ENCODE results near the gene GNAS.

Gene GNAS

DNA sequence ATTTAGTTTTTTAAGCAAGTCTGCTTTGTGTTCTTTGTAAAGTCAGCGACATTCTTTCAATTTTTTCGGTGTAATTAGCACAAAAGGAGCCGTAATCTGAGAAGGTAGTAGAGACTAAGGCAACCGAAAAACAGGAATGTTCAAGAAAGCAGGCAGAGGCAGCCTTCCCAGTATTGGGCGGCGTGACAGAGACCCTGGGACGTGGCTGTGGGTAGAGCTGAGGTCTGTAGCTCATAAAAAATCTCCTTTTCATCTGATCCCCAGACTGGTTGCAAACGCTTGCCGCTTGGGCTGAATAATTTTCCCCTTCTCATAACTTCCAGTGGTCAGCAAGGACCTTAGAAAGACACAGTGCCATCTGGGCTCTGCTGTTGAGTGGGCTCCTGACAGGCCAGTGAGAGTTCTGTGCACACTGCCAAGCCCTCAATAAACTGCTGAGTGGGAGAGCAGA is 30.8 kb downstream of the GNAS start:
- DNase-seq: no peak

DNA sequence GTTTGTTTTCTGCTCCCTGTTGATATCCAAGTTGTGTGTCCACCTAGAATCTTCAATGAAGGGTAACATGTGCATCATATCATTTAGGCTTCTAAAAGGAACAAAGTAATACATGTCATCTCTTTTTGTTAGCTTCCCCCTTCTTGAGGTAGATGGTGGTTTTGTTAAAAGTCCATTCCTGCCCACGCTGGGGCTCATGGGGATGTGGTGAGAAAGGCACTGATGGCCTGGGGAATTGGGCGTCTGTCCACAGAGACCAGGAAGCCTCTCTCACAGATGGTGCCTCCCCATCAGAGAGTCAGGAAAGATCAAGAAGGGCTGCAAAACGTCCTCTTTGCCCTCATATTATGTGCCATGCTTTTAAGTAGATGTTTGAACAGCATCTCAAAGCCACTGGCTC is 32.5 kb downstream of the GNAS start:
- DNase-seq: no peak

DNA sequence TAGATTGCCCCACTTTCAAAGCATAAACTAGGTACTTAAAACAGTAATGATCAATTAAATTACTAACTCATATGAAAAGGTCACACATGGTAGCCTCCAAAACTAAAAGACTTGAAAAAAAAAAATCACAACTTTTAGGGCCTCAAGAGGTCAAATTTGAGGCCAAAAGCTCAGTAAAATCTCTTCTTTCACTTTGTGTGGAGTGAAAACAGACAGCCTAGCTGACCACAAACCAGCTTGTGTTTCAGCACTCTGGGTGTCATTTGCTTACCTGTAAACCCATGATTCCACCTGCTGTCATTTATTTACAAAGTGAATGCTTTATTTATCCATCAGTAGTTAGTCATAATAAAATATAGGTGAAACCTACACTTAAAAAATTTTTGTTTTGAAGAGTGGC is 34.0 kb downstream of the GNAS start:
- DNase-seq: no peak

DNA sequence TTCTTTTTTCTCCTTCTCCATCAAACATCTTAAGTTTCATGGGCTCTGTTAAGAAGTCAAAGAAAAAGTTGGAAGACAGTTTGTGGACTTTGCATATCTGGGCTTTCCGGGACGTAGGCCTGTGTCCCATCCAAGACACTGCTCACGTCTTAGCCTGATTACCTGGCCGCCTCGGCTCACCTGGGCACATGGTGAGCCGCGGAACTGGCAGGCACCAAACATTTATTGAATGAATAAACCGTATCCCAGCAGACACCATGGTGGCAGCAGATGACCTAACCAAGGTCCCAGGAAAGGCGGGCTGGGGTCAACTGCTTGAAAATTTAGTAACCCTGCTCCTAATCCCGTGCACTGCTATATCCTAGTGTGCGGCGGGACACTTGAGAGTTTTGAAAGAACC is 35.6 kb downstream of the GNAS start:
- no peak for DNase-seq

DNA sequence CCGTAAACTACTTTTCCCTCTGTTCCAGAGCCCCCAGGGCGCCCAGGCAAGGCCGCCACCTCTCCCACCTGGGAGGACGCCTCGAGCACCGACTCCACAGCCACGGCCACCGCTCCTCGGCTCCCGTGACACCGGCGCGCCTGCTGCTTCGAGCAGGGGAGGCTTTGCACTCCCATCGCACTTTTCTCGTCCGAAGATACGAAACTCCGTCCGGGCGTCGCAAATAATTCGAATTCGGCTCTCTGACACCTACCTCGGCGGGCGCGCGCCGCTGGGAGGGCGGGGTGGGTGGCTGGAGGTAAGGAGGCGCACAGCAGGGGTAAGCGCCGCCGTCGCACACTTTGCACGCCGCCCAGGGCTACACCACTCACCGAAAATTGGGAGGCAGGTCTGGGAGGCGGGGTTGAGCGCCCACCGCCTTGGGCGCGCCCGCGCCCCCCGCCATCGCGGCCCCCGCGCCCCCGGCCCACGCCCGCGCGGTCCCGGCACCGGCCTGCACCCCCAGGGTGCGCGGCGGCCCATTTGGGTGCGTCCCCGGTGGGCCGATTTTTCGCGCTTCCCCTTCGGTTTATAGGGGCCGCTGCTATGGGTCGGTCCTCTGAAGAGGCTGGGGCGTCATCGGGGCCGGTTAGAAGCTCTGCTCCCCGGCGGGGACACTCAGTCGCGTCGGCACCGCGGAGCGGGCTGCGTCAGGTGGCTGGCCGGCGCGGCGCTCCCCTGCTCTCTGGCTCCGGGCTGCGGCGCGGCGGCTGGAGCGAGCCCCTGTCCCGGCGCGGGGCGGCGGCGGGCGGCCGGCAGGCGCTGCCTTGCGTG is 36.2 kb downstream of the GNAS start:
- DNase-seq: no peak

DNA sequence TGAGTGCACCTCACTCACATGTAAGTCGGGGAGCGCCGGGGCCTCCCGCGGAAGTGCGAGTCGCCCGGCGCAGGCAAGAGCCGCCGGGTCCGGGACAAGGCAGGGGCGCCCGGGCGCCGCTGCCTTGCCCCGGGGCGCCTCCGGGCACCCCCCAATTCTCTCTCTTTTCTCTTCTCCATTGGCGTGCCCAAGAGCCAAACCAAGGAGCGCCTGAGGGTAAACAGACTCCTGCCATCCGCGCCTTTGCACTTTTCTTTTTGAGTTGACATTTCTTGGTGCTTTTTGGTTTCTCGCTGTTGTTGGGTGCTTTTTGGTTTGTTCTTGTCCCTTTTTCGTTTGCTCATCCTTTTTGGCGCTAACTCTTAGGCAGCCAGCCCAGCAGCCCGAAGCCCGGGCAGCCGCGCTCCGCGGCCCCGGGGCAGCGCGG is 36.8 kb downstream of the GNAS start:
- DNase-seq: no peak

DNA sequence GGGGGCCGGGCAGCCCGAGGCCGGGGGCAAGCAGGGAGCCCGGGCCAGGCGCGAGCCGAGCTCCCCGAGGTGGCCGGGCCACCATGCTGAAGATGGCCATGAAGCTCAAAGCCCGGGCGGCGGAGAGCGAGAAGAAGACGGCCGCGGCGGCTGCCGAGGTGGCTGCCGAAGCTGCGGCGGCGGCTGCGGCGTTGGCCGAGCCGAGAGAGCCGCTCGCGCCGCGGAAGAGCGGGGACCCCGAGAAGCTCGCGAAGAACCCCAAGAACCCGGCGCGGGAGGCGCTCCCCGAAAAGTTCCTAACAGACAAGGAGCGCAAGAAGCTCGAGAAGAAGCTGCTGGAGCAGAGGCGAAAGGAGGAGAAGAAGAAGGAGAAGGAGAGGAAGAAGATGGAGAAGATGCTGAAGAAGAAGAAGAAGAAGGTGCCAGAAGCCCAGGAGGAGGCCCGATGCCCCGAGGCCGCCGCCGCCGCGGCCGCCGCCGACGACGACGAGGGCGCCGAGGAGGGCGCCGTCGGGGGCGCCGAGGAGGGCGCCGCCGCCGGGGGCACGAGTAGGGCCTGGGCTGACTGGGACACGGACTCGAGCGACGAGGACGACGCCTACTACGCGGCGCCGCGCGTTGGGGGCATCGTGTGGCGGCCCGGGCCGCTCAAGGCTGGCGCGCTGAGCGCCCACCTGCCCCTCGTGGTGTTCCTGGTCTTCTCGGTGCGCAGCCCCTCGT is 37.4 kb downstream of the GNAS start:
- no peak for DNase-seq

DNA sequence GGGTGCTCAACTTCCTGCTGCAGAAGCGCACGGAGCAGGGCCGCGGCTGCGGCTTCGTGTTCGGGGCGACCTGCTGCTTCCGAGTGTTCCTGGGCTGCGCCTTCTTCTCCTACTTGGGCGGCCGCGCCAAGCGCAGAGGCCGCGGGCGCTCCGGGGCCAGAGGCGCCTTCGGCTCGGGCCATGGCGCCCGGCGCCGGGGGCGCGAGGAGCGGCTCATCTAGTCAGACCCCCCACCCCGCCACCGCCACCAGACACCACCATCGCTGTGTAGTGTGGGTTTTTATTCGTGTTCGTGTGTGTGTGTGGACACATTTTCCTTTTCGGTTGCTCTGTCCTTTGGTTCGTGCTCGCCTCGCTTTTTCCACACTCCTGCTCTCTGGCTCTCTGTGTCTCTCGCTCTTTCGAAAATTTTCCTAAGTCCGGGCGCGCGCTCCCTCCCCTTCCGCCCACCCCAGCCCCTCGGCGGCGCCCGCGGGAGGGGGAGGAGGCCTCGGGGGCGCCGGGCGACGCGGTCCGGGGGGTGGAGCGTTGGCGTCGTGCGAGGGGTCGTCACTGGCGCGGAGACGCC is 38.1 kb downstream of the GNAS start:
- no peak for DNase-seq

DNA sequence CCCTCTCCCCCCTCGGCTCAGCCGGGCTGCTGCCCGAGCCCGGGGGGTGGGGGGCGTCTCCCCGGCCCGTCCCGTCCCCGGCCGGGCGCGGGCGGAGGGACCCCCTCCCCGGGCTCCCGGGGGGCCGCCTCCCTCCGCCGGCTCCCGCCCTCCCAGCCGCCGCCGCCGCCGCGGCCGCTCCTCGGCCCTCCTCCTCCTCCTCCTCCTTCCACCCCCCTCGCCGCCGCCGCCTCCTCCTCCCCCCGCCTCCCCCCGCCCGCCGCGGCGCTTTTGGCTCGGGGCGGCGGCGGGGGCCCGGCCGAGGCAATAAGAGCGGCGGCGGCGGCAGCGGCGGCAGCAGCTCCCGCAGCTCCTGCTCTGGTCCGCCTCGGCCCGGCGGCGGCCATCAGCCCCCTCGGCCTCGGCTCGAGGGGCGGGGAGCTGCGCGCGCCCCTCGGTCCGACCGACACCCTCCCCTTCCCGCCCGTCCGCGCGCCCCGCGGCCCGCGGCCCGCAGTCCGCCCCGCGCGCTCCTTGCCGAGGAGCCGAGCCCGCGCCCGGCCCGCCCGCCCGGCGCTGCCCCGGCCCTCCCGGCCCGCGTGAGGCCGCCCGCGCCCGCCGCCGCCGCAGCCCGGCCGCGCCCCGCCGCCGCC is 38.7 kb downstream of the GNAS start:
- DNase-seq: no peak

DNA sequence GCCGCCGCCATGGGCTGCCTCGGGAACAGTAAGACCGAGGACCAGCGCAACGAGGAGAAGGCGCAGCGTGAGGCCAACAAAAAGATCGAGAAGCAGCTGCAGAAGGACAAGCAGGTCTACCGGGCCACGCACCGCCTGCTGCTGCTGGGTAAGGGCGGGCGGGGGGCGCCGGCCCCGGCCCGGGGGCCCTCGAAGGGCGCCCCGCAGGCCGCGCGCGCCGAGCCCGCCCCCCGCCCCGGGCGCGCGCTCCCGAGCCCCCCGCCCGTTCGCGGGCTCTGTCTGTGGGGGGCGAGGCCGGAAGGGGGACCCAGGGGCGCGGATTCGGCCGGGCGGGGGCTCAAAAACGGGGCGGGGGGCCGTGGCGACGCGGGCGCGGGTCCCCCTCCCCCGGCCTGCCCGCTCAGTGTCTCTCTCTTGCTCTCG is 39.2 kb downstream of the GNAS start:
- no peak for DNase-seq

DNA sequence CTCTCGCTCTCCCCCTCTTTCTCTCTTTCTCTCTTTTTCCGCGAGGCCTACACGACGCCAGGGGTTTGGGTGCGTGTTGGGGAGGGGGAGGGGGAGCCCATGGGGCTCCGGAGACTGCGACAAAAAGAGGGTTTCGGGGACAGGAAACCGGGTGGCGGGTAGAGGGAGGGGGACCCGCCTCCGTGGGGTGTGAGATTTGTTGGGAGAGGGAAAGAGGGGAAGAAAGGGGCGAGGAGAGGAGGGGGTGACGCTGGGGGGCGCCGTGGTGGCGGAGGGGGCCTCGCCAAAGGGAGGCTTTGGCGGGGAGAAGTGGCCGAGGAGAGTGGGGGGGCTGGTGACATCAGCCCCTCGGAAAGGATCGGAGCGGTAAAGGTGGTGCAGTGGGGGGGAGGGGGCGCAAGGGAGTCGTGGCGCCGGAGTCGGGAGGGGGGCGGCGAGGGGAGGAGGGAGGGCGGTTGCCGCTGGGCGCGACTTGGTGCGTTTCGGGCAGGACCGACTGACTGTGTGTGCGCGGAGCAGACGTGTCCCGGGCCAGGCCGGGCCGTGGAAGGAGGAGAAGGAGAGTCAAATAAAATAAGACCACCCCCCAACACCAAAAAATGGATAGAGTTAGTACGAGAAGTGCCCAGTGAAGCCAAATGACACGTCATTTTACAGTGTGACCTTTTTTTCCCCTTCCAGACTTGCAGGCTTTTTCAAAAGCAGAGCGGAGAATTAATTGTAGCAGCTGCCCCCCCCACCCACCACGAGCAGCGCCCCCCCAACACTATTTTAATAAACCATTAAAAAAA is 39.8 kb downstream of the GNAS start:
- DNase-seq: no peak

DNA sequence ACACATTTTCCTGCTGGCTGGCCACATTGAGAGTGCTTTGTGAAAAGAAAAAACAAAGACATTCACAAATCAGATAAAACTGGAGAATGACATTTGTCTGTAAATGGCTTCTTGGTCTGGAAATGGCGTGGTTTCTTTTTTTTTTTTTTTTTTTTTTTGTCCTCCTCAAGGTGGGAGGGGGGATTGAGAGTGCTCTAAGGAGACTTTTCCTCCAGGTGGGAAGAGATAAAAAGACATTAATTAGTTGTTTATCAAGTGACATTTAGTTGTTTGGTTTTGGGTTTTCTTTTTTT is 40.4 kb downstream of the GNAS start:
- no peak for DNase-seq

DNA sequence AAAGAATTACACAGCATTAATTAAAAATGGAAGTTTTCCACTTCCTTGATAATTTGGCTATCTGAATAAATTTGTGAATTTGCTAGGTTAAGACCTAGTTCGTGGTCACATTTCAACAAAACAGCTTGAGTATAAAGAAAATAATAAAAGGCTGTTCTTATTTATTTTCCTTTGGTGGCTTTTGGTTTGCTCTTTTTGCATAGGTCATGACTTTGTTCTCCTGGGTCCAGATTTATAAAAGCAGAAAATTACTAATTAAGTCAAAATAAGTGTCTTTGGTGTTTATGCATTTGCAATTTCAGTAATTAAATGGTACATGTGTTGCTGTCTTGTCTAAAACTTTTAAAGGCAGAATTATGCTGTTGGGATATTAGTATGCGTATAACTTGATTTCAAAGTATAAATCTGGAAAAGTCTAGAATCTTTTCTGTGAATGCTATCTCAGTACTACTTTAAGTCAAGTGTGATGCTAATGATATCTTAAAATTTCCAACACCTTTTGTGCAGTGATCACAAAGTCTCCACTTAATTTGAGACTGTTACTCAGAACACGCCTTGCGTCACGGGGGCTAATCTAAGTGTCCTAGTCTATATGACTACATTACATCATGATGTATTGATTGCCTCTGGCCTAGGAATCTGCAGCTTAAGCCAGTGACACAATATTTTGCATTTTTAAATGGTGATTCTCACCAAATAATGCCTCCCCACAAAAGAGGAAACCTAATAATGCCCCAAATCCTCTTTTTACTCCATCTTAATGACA is 41.0 kb downstream of the GNAS start:
- DNase-seq: no peak

DNA sequence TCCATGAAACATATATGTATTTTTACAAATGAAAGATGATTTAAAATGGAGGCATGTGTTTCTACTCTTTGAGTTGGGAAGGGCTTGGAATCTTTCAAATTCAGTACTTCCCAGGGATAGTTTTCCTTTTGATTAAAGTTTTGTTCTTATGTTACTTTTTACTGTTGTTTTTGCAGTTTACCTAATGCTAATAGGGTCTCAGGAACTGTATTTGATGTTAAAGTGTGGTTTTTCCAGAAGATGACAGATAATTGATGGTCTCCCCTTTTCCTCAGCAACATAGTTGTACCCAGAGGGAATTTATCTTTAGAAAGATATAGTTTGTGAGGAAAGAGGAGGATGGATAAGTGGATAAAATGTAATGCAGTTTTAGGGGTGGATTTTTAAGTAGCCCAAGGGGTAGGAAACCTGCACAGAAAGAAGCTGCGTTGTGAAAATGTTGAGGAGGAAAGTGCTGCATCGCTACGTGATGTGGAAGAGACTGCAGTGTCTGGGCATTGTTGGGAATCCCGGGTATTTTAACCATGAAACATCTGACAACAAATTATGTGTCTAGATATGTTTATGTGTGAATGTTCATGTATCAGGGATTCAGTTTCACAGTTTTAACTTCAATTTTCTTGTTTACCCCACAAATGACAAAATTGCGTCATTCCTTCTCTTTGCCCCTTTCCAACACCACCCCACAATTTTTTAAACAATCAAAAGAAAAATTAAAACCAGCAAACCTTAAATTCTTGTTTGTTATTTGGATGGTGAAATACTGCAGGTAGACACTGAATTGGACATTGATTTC is 42.3 kb downstream of the GNAS start:
- DNase-seq: no peak

DNA sequence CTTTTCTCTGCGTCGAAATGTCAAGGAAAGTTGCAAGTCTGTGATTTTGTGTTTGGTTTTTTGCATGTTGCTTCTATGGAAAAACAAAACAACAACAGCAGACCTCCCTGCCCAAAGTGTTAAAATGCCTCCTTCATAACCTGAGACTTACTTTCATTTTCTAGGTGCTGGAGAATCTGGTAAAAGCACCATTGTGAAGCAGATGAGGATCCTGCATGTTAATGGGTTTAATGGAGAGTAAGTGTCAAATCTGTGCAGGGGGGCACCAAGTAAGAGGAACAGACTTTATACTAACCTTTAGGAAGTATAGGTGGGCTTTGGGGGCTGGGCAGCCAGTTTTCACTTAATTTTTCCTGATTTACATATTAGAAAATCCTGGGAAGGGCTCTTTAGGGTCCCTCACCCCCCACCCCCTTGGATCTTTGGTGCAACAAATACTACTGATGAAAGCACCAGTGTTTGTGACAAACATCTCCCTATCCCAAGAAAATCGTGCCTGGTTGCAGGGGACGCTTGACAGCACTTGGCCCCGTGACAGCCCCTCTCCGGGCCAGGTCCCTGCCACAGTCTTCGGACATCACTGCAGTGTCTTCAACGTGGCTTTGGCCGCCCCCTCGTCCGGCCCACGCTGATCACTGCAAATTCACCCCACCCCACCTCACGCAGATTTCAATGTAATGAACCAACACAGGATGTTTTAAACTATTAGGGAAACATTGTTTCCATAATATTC is 43.1 kb downstream of the GNAS start:
- DNase-seq: no peak

DNA sequence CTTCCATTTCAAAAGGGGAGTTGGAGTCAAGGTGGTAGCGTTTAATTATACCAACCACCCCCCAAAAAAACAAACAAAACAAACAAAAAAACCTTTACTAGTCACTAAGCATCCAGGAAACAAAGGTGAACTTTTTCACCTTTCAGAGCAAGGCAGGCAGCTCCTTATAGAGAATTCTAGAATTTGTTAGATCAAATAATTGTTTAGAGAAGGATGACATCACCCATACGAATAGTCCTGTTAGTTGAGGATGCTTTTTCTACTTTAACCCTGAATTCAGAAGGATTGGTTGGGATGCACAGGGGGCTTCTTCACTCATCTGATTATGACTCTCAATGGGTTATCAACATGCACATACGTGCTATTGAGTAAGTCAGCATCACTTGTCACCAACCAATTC is 44.3 kb downstream of the GNAS start:
- DNase-seq: no peak

DNA sequence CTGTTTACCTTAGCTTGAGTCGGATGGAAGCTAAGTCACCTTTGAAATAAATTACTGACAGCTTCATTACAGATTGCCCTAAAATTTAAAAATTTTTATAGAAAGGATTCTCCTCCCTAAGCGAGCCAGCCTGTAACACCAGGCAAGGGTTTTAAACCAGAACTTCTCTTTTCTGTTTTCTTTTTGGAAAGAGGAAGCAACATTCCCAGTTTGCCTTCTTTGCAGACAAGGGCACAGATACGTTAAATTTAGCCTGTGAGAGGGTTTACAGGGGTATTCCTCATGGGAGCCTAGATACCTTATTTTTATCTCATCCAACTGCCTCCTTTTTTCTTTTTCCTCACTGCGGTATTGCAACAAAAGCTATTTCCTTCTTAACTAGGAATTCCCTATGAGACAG is 45.0 kb downstream of the GNAS start:
- DNase-seq: no peak

DNA sequence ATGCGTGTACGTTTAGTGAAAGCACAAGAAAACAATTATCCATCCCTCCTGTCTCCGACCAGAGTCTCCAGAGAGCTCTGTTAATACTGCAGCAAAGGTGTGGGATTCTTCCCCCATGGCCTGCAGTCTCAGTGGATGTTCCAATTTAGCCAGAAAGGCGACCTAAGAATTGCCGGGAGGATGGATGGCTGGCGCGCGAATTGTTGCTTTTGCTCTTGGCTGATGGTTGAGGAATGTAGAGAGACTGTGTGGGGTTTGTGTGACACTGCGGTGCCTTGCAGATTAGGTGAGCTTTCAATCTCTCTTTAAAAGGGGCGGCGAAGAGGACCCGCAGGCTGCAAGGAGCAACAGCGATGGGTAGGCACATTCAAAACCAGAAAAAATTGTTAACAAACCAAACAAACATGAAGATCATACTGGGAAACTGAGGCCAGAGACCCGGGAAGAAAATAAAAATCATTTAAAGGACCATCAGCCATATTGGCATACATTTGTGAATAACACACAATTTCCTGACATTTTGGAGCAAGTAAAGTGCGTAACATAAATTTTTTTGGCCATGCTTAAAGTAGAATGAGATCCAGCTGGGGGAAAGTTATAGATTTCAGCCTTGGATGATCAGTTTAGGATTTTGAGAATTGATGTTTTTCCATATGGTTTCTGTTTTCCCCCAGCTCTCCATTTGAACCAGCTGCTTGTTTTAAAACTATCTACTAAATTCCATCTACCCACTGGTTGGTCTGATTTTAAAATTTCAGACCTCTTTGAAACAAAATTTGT is 46.3 kb downstream of the GNAS start:
- no peak for DNase-seq

DNA sequence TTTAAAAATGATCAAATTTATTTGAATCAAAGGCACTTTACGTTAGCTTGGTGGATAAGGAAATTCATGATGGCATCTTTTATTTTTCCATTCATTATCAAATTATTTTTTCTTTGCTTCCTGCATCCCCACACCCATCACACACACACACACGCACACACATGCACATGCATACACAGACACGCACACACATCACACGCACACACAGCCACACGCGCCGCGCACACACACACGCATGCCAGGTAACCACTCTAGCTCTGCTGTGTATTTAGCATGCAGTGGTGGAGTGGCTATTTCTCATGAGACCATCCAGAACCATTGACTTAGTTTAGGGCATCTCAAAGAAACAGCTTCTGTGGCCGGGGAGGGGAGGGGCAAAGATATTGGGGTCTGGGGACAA is 47.0 kb downstream of the GNAS start:
- DNase-seq: no peak

DNA sequence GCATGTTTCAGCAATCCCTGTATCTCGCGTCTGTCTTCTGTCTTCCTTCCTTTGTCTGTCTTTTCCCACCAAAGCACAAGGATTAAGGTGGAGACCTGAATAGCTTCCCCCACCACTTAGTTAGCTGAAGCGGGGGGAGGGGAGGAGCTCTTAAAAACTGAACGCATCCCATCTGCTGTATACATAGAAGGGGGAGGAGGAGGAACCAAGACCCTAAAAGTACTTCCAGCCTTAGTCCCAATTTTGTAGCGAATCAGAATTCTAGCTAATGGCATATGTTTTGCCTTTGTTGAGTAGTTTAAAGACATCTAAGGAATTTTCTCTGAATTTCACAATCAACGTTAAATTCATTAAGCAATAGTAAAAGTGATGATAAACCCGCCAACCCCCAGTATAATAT is 47.9 kb downstream of the GNAS start:
- no peak for DNase-seq
